ENCODE data around the gene ZBTB2. TPM values are rescaled to one million over a fixed set of nuclear protein-coding genes. Genes with fewer than 3 reads are reported as not detected.

Gene ZBTB2
- total and polyA plus RNA-seq, 2 of the 4 experiments (the other 2 are of a cell fraction): 11.8 to 17.7 TPM

GRCh38 chr6:151388236-151388635 is 3.1 kb downstream of the ZBTB2 start:
- peak overlapping the region; percentile 61 for H2BK20ac ChIP-seq (ENCODE audit: low read depth, low read length)
- peaks cover 16% of the 10 kb centered on the region for H4K20me1 ChIP-seq (ENCODE audit: insufficient read depth, low read length)
- intact Hi-C loops (cut with micrococcal nuclease) (no loop called here), dilution Hi-C loops (cut with HindIII; ENCODE audit: low sequenced_read_pairs, unreplicated experiment) (no loop called here), in situ Hi-C loops (cut with MboI; ENCODE audit: low sequenced_read_pairs) (no loop called here)
- peak overlapping the region; percentile 77 for H3K4ac ChIP-seq (ENCODE audit: low read depth, low read length)
- H3K9me3 ChIP-seq (ENCODE audit: control insufficient read depth, insufficient read depth, low read length): no peaks in the 10 kb centered on the region
- no CpG with 5 or more reads among the region's 2 CpGs for WGBS, 2 experiments (ENCODE audit: extremely low coverage in 2 of 2, insufficient read length in 1 of 2)
- DNase-seq (no peak), ATAC-seq (ENCODE audit: low read depth) (no peak)
- peak overlapping the region; percentile 39 for H3K23ac ChIP-seq (ENCODE audit: low read depth, low read length)
- H3K27ac ChIP-seq (ENCODE audit: insufficient read depth, low read length): peak overlapping the region; percentile 74; the same call in 1 of the 2 replicates
- peak overlapping the region; percentile 83 for H2AK5ac ChIP-seq (ENCODE audit: low read depth, low read length)
- H4K5ac ChIP-seq (ENCODE audit: low read depth, low read length): peak overlapping the region; percentile 46
- peak overlapping the region; percentile 82 for H2BK5ac ChIP-seq (ENCODE audit: low read depth, low read length, poor library complexity, severe bottlenecking)
- peak overlapping the region; percentile 71 for H3K14ac ChIP-seq (replicated peaks; ENCODE audit: low read depth, low read length)
- H2BK120ac ChIP-seq (ENCODE audit: low read depth, low read length): peak overlapping the region; percentile 51; the same call in 1 of the 2 replicates
- no peak for TF ChIP-seq RAD21 (IDR thresholded peaks at IDR 0.05; ENCODE audit: low read length)
- TF ChIP-seq MAZ (IDR thresholded peaks at IDR 0.05; ENCODE audit: borderline replicate concordance, low read depth, low read length): no peak
- TF ChIP-seq FOS (IDR thresholded peaks at IDR 0.05; ENCODE audit: low read depth, low read length): no peak
- TF ChIP-seq CHD1 (IDR thresholded peaks at IDR 0.05; ENCODE audit: low read depth, low read length): no peak
- H3K4me3 ChIP-seq (ENCODE audit: insufficient read depth, low read depth, low read length): no peak overlapping the region
- H3K27me3 ChIP-seq (ENCODE audit: control insufficient read depth, insufficient read depth, low read length): no peaks in the 10 kb centered on the region
- peaks cover 26 to 60% of the 10 kb centered on the region in 2 experiments for H3K79me1 ChIP-seq (ENCODE audit: low read depth in 1 of 2, low read length in 2 of 2)
- ChIA-PET CTCF (no interaction called here), POLR2A (ENCODE audit: unreplicated experiment) (no interaction called here)
- peak overlapping the region; percentile 62; the same call in 1 of the 3 replicates for H2BK15ac ChIP-seq (ENCODE audit: low read depth, low read length)
- peaks cover 7% of the 10 kb centered on the region for H3K4me1 ChIP-seq (ENCODE audit: control insufficient read depth, insufficient read depth, low read length)
- H3K9ac ChIP-seq (ENCODE audit: low read depth, low read length): no peak overlapping the region
- no peak overlapping the region for H3K56ac ChIP-seq (ENCODE audit: extremely low read depth, insufficient read depth, low read length)
- no peak overlapping the region for H3K4me2 ChIP-seq (ENCODE audit: low read depth, low read length)
- peak overlapping the region; percentile 33 for H2AK9ac ChIP-seq (replicated peaks; ENCODE audit: low read depth, low read length, poor library complexity)
- no peak overlapping the region for H2AFZ ChIP-seq (replicated peaks; ENCODE audit: low read length, poor library complexity)
- H3K18ac ChIP-seq (ENCODE audit: low read depth, low read length): peak overlapping the region; percentile 63; the same call in 1 of the 2 replicates
- 0 out of 2 replicates have a peak, but pooled peaks cover 9% of the 10 kb centered on the region for H3K9me1 ChIP-seq (ENCODE audit: insufficient read depth, low read length)
- peak overlapping the region in 1 of 2 experiments; percentile 66 for H4K8ac ChIP-seq (ENCODE audit: low read depth in 2 of 2, low read length in 2 of 2)
- peak overlapping the region; percentile 58; the same call in 1 of the 2 replicates for H4K91ac ChIP-seq (ENCODE audit: insufficient read depth, low read depth, low read length)
- no peaks in the 10 kb centered on the region for H3K36me3 ChIP-seq (ENCODE audit: control insufficient read depth, insufficient read depth, low read length)
- no TSS peak for BruUV-seq (replicated peaks)

Measured in IMR-90 (cell line).